ENCODE data around the gene KRT40. TPM values are rescaled to one million over a fixed set of nuclear protein-coding genes. Genes with fewer than 3 reads are reported as not detected.

The KRT40 gene
- total and polyA plus RNA-seq, 2 of the 8 experiments (the other 6 are each of a cell fraction or from before 2014, with no cell fraction given), result not detected

GRCh38 chr17:41024697-41025096 lies 40.6 kb upstream of the KRT40 start:
- H2AFZ ChIP-seq (ENCODE audit: low read length), result no peak overlapping the region
- H3K4me2 ChIP-seq (ENCODE audit: insufficient read depth in 1 of 2, low read depth in 2 of 2, low read length in 2 of 2), result no peak overlapping the region
- H4K5ac ChIP-seq (ENCODE audit: insufficient read length, low read depth, low read length), result no peak overlapping the region
- 91 to 100% methylated on average over 2 to 3 of the region's 3 CpGs for WGBS, 2 experiments (ENCODE audit: extremely low coverage in 1 of 2, insufficient coverage in 1 of 2, insufficient read length in 1 of 2, insufficient replicate concordance in 2 of 2, low coverage in 1 of 2, low lambda C conversion rate in 2 of 2, missing lambda C conversion rate in 1 of 2)
- no peak overlapping the region for H2BK15ac ChIP-seq (ENCODE audit: low read length)
- no peak overlapping the region for H3K27ac ChIP-seq (ENCODE audit: low read depth, low read length)
- POLR2A ChIA-PET (ENCODE audit: partially characterized antibody), result interaction anchor here (0.6 kb wide), 1 partner anchor 30 kb away, joined by 3 read pairs; no protein-coding TSS in a partner anchor
- no peaks in the 10 kb centered on the region for H3K27me3 ChIP-seq (replicated peaks in 1 of 4; ENCODE audit: control insufficient read depth in 3 of 4, extremely low read depth in 1 of 4, insufficient read depth in 3 of 4, low read length in 3 of 4)
- H3K14ac ChIP-seq (ENCODE audit: insufficient read length), result no peak overlapping the region
- no peak overlapping the region for H2BK12ac ChIP-seq (ENCODE audit: low read depth, low read length)
- no peaks in the 10 kb centered on the region for H3K79me2 ChIP-seq (ENCODE audit: control insufficient read depth in 1 of 2, insufficient read depth in 2 of 2, low read length in 2 of 2)
- no peak overlapping the region for H2BK20ac ChIP-seq (ENCODE audit: low read length)
- no peak overlapping the region for H3K56ac ChIP-seq (replicated peaks; ENCODE audit: insufficient read length, low read depth, low read length)
- H3K4me3 ChIP-seq (ENCODE audit: extremely low read depth in 1 of 4, insufficient read depth in 2 of 4, low read depth in 3 of 4, low read length in 4 of 4), result no peak overlapping the region
- TF ChIP-seq MAFK (IDR thresholded peaks at IDR 0.05; ENCODE audit: low read depth, low read length), result no peak
- TF ChIP-seq HDAC2 (IDR thresholded peaks at IDR 0.05; ENCODE audit: borderline replicate concordance in 1 of 2, low read depth in 2 of 2, low read length in 2 of 2), result no peak
- no peak for TF ChIP-seq SUZ12 (IDR thresholded peaks at IDR 0.05; ENCODE audit: low read length)
- no peak for TF ChIP-seq RBBP5 (IDR thresholded peaks at IDR 0.05; ENCODE audit: borderline replicate concordance, low read depth, low read length)
- TF ChIP-seq MAX (IDR thresholded peaks at IDR 0.05), result no peak
- TF ChIP-seq RFX5 (IDR thresholded peaks at IDR 0.05; ENCODE audit: borderline replicate concordance, low read depth, low read length), result no peak
- TF ChIP-seq SP2 (IDR thresholded peaks at IDR 0.05; ENCODE audit: low read length), result no peak
- no peak for TF ChIP-seq TBP (IDR thresholded peaks at IDR 0.05; ENCODE audit: low read depth, low read length)
- TF ChIP-seq KDM1A (IDR thresholded peaks at IDR 0.05; ENCODE audit: borderline replicate concordance, low read length), result no peak
- no peak for TF ChIP-seq PHF8 (conservative IDR thresholded peaks at IDR 0.05; ENCODE audit: low read depth, low read length)
- TF ChIP-seq KDM5A (IDR thresholded peaks at IDR 0.05; ENCODE audit: low read length), result no peak
- no peak for TF ChIP-seq JUND (IDR thresholded peaks at IDR 0.05; ENCODE audit: low read length)
- no peaks in the 10 kb centered on the region; a peak in 1 of 7 replicates for H3K4me1 ChIP-seq (replicated peaks in 1 of 4; ENCODE audit: control insufficient read depth in 3 of 4, insufficient read depth in 4 of 4, low read length in 3 of 4)
- DNase-seq (ENCODE audit: low read depth in 1 of 2, low spot score in 2 of 2), result no peak
- H3K9ac ChIP-seq (replicated peaks in 1 of 4; ENCODE audit: extremely low read depth in 1 of 4, low read depth in 3 of 4, low read length in 3 of 4), result no peak overlapping the region
- no peak overlapping the region for H2BK120ac ChIP-seq (replicated peaks; ENCODE audit: low read depth, low read length)
- no peak for FAIRE-seq
- H3K9me3 ChIP-seq (ENCODE audit: insufficient read depth in 2 of 2, low read depth in 1 of 2, low read length in 1 of 2), result no peaks in the 10 kb centered on the region
- H3K79me1 ChIP-seq (ENCODE audit: low read depth, low read length), result no peaks in the 10 kb centered on the region
- H3K23me2 ChIP-seq (ENCODE audit: low read depth, low read length), result no peaks in the 10 kb centered on the region
- H4K91ac ChIP-seq (replicated peaks; ENCODE audit: insufficient read length, low read length), result no peak overlapping the region
- no peaks in the 10 kb centered on the region for H4K20me1 ChIP-seq (replicated peaks in 1 of 2; ENCODE audit: control insufficient read depth in 1 of 2, insufficient read depth in 2 of 2, low read length in 2 of 2)
- H3K18ac ChIP-seq (ENCODE audit: extremely low read depth, low read length), result no peak overlapping the region
- H2AK5ac ChIP-seq (ENCODE audit: low read depth, low read length), result no peak overlapping the region
- H3K4ac ChIP-seq (replicated peaks; ENCODE audit: insufficient read length, low read depth, low read length), result no peak overlapping the region
- CTCF ChIA-PET (ENCODE audit: partially characterized antibody), result interaction anchor here (1.1 to 1.2 kb wide), 2 partner anchors 8 to 93 kb away, joined by 3 read pairs; no protein-coding TSS in a partner anchor
- no peak overlapping the region for H4K8ac ChIP-seq (ENCODE audit: extremely low read depth, insufficient read depth, low read length)
- no peaks in the 10 kb centered on the region for H3K36me3 ChIP-seq (ENCODE audit: control insufficient read depth in 2 of 4, insufficient read depth in 4 of 4, low read length in 3 of 4)
- no peak overlapping the region for H3K23ac ChIP-seq (ENCODE audit: insufficient read length)
- no peak overlapping the region for H2BK5ac ChIP-seq (ENCODE audit: low read depth, low read length)

Data from H1 (cell line).